Activated CD4-positive, alpha-beta T cell treated with anti-CD3 and anti-CD28 coated beads, Interleukin-2, amount 10 ng/mL, durations not matched to agents 24 days and 14 days (primary cell): ENCODE results near the gene PRR20G. TPM values are rescaled to one million over a fixed set of nuclear protein-coding genes. Genes with fewer than 3 reads are reported as not detected.
"Not testable (repeated sequence)": the region's sequence is repeated elsewhere in the genome, so short reads cannot be mapped to it uniquely, and the experiment has no call there.

ENCODE experiments used
- DNase-seq: peaks from one replicate; pipeline ENCODE4 v3.0.0; 2022
- H3K27ac Mint-ChIP-seq: one replicate; pipeline ENCODE4 v1.8.0; 2022; ENCODE audit warnings: mild to moderate bottlenecking, mixed read lengths
- H3K27me3 Mint-ChIP-seq: one replicate; pipeline ENCODE4 v1.8.0; 2022; ENCODE audit warnings: mixed read lengths
- H3K36me3 Mint-ChIP-seq: one replicate; pipeline ENCODE4 v1.8.0; 2022; ENCODE audit warnings: low read depth, mild to moderate bottlenecking, mixed read lengths
- H3K4me1 Mint-ChIP-seq: one replicate; pipeline ENCODE4 v1.8.0; 2021; ENCODE audit warnings: mixed read lengths
- H3K4me3 Mint-ChIP-seq: one replicate; pipeline ENCODE4 v1.8.0; 2022; ENCODE audit warnings: mild to moderate bottlenecking, moderate library complexity, mixed read lengths
- H3K9me3 Mint-ChIP-seq: one replicate; pipeline ENCODE4 v1.8.0; 2021; ENCODE audit warnings: mixed read lengths
- intact Hi-C: fragments of 100-400 bp; cut with micrococcal nuclease; formaldehyde crosslinking; loops from one replicate; pipeline ENCODE4 v1.15.1; 2023
- total RNA-seq: library from RNA; stranded (reverse); gene quantifications from 2 replicates; pipeline ENCODE4 v1.2.3, GENCODE V29; 2022

PRR20G gene
- total RNA-seq, 1 donor from 2014 or later = not detected

- intact Hi-C loops = no loop called here
- DNase-seq = peak; percentile 28
- H3K27ac Mint-ChIP-seq = no peak overlapping the region
- no peaks in the 10 kb centered on the region for H3K4me1 Mint-ChIP-seq
- H3K36me3 Mint-ChIP-seq = no peaks in the 10 kb centered on the region
- no peaks in the 10 kb centered on the region for H3K9me3 Mint-ChIP-seq
- peaks cover 9% of the 10 kb centered on the region for H3K27me3 Mint-ChIP-seq
- no peak overlapping the region for H3K4me3 Mint-ChIP-seq
Observed at GRCh38 chr3:127312818-127313217, 25.0 kb upstream of the PRR20G start.

GRCh38 chr3:127308821-127309220, 21.0 kb upstream of the PRR20G start:
- H3K9me3 Mint-ChIP-seq, H3K27me3 Mint-ChIP-seq, H3K4me1 Mint-ChIP-seq, intact Hi-C loops, H3K27ac Mint-ChIP-seq, DNase-seq, H3K36me3 Mint-ChIP-seq, H3K4me3 Mint-ChIP-seq: not testable (repeated sequence)

GRCh38 chr3:127307916-127308315, 20.1 kb upstream of the PRR20G start:
- no peak for DNase-seq
- no peaks in the 10 kb centered on the region for H3K4me1 Mint-ChIP-seq
- H3K27ac Mint-ChIP-seq = no peak overlapping the region
- H3K4me3 Mint-ChIP-seq = no peak overlapping the region
- intact Hi-C loops = no loop called here
- H3K27me3 Mint-ChIP-seq = peaks cover 7% of the 10 kb centered on the region
- no peaks in the 10 kb centered on the region for H3K36me3 Mint-ChIP-seq
- no peaks in the 10 kb centered on the region for H3K9me3 Mint-ChIP-seq

- no peak overlapping the region for H3K27ac Mint-ChIP-seq
- peaks cover 5% of the 10 kb centered on the region for H3K27me3 Mint-ChIP-seq
- H3K9me3 Mint-ChIP-seq = no peaks in the 10 kb centered on the region
- intact Hi-C loops = no loop called here
- no peaks in the 10 kb centered on the region for H3K36me3 Mint-ChIP-seq
- DNase-seq = no peak
- no peaks in the 10 kb centered on the region for H3K4me1 Mint-ChIP-seq
- no peak overlapping the region for H3K4me3 Mint-ChIP-seq
Observed at GRCh38 chr3:127307112-127307835, 19.4 kb upstream of the PRR20G start.

- H3K27me3 Mint-ChIP-seq = peaks cover 2% of the 10 kb centered on the region
- no peak for DNase-seq
- intact Hi-C loops = no loop called here
- no peaks in the 10 kb centered on the region for H3K36me3 Mint-ChIP-seq
- no peak overlapping the region for H3K4me3 Mint-ChIP-seq
- no peaks in the 10 kb centered on the region for H3K4me1 Mint-ChIP-seq
- H3K27ac Mint-ChIP-seq = no peak overlapping the region
- no peaks in the 10 kb centered on the region for H3K9me3 Mint-ChIP-seq
Observed at GRCh38 chr3:127306361-127307111, 18.7 kb upstream of the PRR20G start.

GRCh38 chr3:127305499-127306060, 17.7 kb upstream of the PRR20G start:
- Mint-ChIP-seq H3K9me3 (no peaks in the 10 kb centered on the region), H3K4me1 (no peaks in the 10 kb centered on the region), H3K36me3 (no peaks in the 10 kb centered on the region), H3K4me3 (no peak overlapping the region), H3K27me3 (peaks cover under 1% of the 10 kb centered on the region), H3K27ac (no peak overlapping the region)
- DNase-seq = no peak
- intact Hi-C loops = no loop called here

- Mint-ChIP-seq H3K9me3 (no peaks in the 10 kb centered on the region), H3K4me1 (no peaks in the 10 kb centered on the region)
Observed at GRCh38 chr3:127304121-127304744, 16.4 kb upstream of the PRR20G start.

GRCh38 chr3:127299276-127299675, 11.4 kb upstream of the PRR20G start:
- Mint-ChIP-seq H3K36me3 (no peaks in the 10 kb centered on the region), H3K9me3 (no peaks in the 10 kb centered on the region), H3K27ac (no peak overlapping the region), H3K4me1 (no peaks in the 10 kb centered on the region), H3K27me3 (peaks cover 2% of the 10 kb centered on the region), H3K4me3 (no peak overlapping the region)
- DNase-seq = no peak
- intact Hi-C loops = no loop called here

More at GRCh38 chr3:127304121-127304744, 16.4 kb upstream of the PRR20G start:
- no peaks in the 10 kb centered on the region for H3K36me3 Mint-ChIP-seq
- DNase-seq = no peak
- H3K4me3 Mint-ChIP-seq = no peak overlapping the region
- intact Hi-C loops = no loop called here
- no peak overlapping the region for H3K27ac Mint-ChIP-seq
- peaks cover 2% of the 10 kb centered on the region for H3K27me3 Mint-ChIP-seq

- no peaks in the 10 kb centered on the region for H3K36me3 Mint-ChIP-seq
- no peak overlapping the region for H3K4me3 Mint-ChIP-seq
- H3K4me1 Mint-ChIP-seq = no peaks in the 10 kb centered on the region
- no peak overlapping the region for H3K27ac Mint-ChIP-seq
- no peaks in the 10 kb centered on the region for H3K9me3 Mint-ChIP-seq
- peaks cover 2% of the 10 kb centered on the region for H3K27me3 Mint-ChIP-seq
- intact Hi-C loops = no loop called here
- DNase-seq = no peak
Observed at GRCh38 chr3:127296959-127297358, 9.1 kb upstream of the PRR20G start.

GRCh38 chr3:127296166-127296565, 8.3 kb upstream of the PRR20G start:
- no peak for DNase-seq
- H3K4me3 Mint-ChIP-seq = no peak overlapping the region
- H3K27ac Mint-ChIP-seq = no peak overlapping the region
- peaks cover 2% of the 10 kb centered on the region for H3K27me3 Mint-ChIP-seq
- intact Hi-C loops = no loop called here
- no peaks in the 10 kb centered on the region for H3K4me1 Mint-ChIP-seq
- no peaks in the 10 kb centered on the region for H3K9me3 Mint-ChIP-seq
- H3K36me3 Mint-ChIP-seq = no peaks in the 10 kb centered on the region

- intact Hi-C loops, H3K27ac Mint-ChIP-seq, H3K9me3 Mint-ChIP-seq, H3K4me3 Mint-ChIP-seq, DNase-seq, H3K4me1 Mint-ChIP-seq, H3K36me3 Mint-ChIP-seq, H3K27me3 Mint-ChIP-seq: not testable (repeated sequence)
Observed at GRCh38 chr3:127293650-127294049, 5.8 kb upstream of the PRR20G start.

GRCh38 chr3:127291611-127292010, 3.8 kb upstream of the PRR20G start:
- H3K4me3 Mint-ChIP-seq = no peak overlapping the region
- DNase-seq = peak; percentile 60
- H3K27ac Mint-ChIP-seq = no peak overlapping the region
- no peaks in the 10 kb centered on the region for H3K36me3 Mint-ChIP-seq
- H3K9me3 Mint-ChIP-seq = no peaks in the 10 kb centered on the region
- H3K27me3 Mint-ChIP-seq = no peaks in the 10 kb centered on the region
- no peaks in the 10 kb centered on the region for H3K4me1 Mint-ChIP-seq
- intact Hi-C loops = no loop called here

- H3K4me1 Mint-ChIP-seq = no peaks in the 10 kb centered on the region
- DNase-seq = no peak
- H3K36me3 Mint-ChIP-seq = no peaks in the 10 kb centered on the region
- H3K27ac Mint-ChIP-seq = no peak overlapping the region
- H3K27me3 Mint-ChIP-seq = no peaks in the 10 kb centered on the region
- no peak overlapping the region for H3K4me3 Mint-ChIP-seq
- intact Hi-C loops = no loop called here
- H3K9me3 Mint-ChIP-seq = no peaks in the 10 kb centered on the region
Observed at GRCh38 chr3:127291114-127291513, 3.3 kb upstream of the PRR20G start.
